RWPE1 (cell line): ENCODE measurements around the gene TNFSF18.

ENCODE experiments used
- CTCF ChIA-PET: fragments of 350-600 bp; sonication (Branson Sonifier 250); formaldehyde crosslinking; extraction: SDS; loops from one replicate; lab custom pipeline; 2021; lab: Yijun Ruan, JAX
- POLR2A ChIA-PET: fragments of 400-600 bp; formaldehyde crosslinking; extraction: SDS; loops from one replicate; lab custom pipeline; 2020; ENCODE audit warnings: antibody characterized with exemption; ENCODE audit not compliant: low non-redundant PET; lab: Yijun Ruan, JAX
- DNase-seq: peaks from one replicate; pipeline ENCODE4 v3.0.0; 2012; ENCODE audit warnings: low spot score
- H3K27ac ChIP-seq: fragments of 450-650 bp; 2 replicates; pipeline ENCODE4 v1.5.1; 2017
- TF ChIP-seq, protein P1 (sequence below): fragments of 450-650 bp; conservative IDR thresholded peaks from 2 replicates; pipeline ENCODE4 v1.5.1; 2017; ENCODE audit warnings: low read depth, mild to moderate bottlenecking

The TNFSF18 gene

DNA sequence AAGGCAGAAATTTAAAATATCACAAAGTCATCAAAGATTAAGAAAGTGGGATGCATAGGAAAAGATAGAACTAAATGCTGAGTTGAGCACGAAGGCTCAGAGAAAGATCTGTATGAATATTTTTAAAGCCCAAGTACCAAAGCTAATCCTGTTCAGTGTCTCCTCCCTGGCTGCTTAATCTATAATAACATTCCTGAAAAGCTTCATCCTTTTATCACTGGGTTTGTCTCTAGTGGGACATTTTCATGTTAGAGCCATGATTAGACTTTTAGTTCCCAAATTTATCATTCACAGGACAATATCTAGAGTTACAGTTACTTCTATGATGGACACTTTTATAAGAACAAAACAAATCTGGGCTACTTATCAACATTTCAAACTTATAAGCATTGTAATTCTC is 38.6 kb downstream of the TNFSF18 start:
- ChIA-PET CTCF (no interaction called here), POLR2A (no interaction called here)
- DNase-seq: no peak
- no peak overlapping the region for H3K27ac ChIP-seq
- TF ChIP-seq, protein P1, sequence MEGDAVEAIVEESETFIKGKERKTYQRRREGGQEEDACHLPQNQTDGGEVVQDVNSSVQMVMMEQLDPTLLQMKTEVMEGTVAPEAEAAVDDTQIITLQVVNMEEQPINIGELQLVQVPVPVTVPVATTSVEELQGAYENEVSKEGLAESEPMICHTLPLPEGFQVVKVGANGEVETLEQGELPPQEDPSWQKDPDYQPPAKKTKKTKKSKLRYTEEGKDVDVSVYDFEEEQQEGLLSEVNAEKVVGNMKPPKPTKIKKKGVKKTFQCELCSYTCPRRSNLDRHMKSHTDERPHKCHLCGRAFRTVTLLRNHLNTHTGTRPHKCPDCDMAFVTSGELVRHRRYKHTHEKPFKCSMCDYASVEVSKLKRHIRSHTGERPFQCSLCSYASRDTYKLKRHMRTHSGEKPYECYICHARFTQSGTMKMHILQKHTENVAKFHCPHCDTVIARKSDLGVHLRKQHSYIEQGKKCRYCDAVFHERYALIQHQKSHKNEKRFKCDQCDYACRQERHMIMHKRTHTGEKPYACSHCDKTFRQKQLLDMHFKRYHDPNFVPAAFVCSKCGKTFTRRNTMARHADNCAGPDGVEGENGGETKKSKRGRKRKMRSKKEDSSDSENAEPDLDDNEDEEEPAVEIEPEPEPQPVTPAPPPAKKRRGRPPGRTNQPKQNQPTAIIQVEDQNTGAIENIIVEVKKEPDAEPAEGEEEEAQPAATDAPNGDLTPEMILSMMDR: no peak

DNA sequence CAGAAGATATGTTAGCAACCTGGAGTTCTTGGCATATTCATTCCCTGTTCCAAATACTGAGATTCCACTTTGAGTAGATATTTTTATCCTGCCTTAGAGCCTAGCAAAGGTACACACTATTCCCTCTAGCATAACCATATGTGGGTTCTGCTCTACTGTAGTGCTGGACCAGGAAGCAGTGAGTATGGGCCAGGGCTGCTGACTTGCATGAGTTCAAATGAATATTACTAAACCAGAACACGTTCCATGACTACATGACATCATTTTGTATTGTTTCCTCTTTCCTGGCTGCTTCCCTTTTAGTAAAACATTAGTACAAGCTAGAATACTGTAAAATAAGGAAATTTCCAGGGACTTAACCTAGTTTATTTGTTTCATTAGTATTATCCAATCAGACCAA is 41.1 kb downstream of the TNFSF18 start:
- ChIA-PET CTCF (no interaction called here), POLR2A (no interaction called here)
- no peak overlapping the region for H3K27ac ChIP-seq
- TF ChIP-seq, protein P1: no peak
- DNase-seq: no peak

DNA sequence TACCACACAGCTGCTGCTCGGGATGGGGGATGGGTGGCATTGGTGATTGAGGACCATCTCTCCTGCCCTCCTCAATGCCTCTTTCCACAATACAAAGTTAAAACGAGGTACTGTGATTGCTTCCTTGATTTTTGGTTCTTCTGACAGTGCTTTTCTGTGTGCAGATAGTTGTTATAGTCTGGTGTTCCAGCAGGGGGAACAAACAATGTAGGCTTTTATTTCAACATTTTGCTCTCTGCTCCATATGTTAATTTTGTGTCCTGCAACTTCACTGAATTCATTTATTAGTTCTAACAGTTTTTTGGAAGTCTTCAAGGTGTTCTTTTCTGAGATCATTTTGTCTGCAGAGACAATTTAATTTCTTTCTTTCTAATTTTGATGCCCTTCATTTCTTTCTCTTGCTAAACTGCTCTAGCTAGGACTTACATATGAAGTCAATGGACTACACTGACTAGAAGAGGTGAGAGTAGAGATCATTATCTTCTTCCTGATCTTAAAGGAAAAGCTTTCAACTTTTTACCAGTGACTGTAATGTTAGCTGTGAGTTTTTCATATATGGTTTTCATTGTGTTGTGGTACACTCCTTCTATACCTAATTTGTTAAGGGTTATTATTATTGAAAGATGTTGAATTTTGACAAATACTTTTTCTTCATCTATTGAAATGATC is 45.4 kb downstream of the TNFSF18 start:
- H3K27ac ChIP-seq: no peak overlapping the region
- ChIA-PET POLR2A (no interaction called here), CTCF (no interaction called here)
- no peak for DNase-seq
- TF ChIP-seq, protein P1: no peak

DNA sequence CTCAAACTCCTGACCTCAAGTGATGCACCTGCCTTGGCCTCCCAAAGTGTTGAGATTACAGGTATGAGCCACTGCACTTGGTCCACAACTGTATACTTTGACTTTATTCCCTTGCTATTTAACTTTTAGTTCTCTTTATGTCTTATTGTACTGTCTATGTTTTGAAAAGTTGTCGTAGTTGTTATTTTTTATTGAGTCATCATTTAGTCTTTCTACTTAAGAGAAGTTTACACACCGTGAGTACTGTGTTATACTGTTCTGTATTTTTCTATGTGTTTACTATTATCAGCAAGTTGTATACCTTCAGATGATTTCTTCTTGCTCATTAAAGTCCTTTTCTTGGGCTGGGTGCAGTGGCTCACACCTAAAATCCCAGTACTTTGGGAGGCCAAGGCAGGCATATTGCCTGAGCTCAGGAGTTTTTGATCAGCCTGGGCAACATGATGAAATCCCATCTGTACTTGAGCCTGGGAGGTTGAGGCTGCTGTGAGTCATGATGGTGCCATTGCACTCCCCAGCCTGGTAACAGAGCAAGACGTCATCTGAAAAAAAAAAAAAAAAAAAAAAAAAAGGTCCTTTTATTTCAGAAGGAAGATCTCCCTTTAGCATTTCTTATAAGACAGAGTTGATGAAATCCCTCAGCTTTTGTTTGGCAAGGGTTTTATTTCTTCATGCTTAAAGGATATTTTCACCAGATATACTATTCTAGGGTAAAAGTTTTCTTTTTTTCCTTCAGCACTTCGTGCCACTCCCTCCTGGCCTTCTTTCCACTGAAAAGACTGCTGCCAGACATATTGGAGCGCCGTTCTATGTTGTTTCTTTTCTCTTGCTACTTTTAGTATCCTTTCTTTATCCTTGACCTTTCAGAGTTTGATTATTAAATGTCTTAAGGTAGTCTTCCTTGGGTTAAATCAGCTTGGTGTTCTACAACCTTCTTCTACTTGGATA is 47.6 kb downstream of the TNFSF18 start:
- CTCF ChIA-PET: interaction anchor here (0.7 to 1.0 kb wide), 2 partner anchors 15 to 339 kb away, joined by 3 read pairs; no protein-coding TSS in a partner anchor
- TF ChIP-seq, protein P1: no peak
- DNase-seq: peak; percentile 8
- POLR2A ChIA-PET: no interaction called here
- H3K27ac ChIP-seq: no peak overlapping the region

DNA sequence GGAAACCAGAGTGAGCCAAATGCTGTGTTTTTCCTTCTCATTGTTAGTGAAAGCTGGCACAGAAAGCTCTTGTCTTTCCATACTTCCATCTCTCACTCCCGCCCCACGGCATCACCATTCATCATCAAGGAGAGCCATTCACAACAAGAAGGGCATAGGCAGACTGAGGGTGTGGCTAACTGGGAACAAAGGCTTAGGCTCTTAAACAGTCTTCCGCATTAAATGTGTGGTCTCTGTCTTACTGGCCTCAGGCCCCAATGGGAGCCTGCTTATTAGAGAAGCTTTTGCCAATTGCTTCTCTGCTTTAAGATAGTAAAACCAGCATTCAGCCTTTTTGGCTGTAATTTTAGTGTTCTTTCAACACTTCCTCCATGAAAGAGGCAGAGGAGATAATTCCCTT is 51.4 kb downstream of the TNFSF18 start:
- ChIA-PET CTCF (no interaction called here), POLR2A (no interaction called here)
- no peak overlapping the region for H3K27ac ChIP-seq
- TF ChIP-seq, protein P1: no peak
- DNase-seq: no peak

DNA sequence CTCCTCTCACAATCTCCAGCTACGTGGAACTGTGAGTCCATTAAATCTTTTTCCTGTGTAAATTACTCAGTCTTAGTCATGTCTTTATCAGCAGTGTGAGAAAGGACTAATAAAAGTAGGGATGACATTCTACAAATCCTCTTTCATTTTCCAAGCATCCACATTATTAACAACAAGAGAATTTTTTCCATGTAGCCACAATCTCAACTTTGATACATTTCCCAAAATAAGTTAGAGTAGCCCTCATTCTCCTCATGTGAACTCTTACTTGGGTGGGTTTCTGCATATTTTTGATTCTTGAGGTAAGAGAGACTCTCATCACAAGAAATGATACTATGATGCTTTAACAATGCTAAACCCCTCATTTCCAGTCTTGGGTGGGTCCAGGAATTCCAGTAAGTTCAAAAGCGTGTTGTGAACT is 52.8 kb downstream of the TNFSF18 start:
- ChIA-PET CTCF (no interaction called here), POLR2A (no interaction called here)
- no peak overlapping the region for H3K27ac ChIP-seq
- TF ChIP-seq, protein P1: no peak
- no peak for DNase-seq
